Measurements from ENCODE around the gene TRMT44. TPM values are rescaled to one million over a fixed set of nuclear protein-coding genes. Genes with fewer than 3 reads are reported as not detected.
"Not testable (repeated sequence)": the region's sequence is repeated elsewhere in the genome, so short reads cannot be mapped to it uniquely, and the experiment has no call there.

Gene TRMT44
- total and polyA plus RNA-seq, 8 donors, result 1.8 to 39.7 (median 8.4) TPM

DNA sequence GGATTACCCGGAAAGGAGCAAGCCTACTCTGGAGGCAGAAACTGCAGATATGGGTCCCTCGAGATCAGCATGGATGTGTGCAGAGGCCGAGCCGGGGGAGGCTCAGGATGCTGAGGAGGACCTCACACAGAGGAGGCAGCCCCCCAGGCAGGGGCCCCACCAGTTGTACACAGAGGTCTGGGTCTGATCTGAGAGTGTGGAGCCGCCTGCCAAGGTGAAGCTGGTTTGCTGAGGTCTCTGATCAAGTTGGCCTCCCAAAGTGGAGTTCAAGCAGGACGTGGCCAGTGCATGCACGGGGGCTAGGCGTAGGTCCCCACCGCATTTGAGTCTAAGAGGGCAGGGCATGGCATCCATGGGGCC is 35.1 kb upstream of the TRMT44 start:
- Histone ChIP-seq H3K4me1 (peaks cover 14 to 54% (median 23%) of the 10 kb centered on the region in 4 donors), H3K27me3 (no peaks in the 10 kb centered on the region), H3K9me3 (no peaks in the 10 kb centered on the region), H3K36me3 (peaks cover 22 to 82% (median 71%) of the 10 kb centered on the region in 4 donors), H3K27ac (no peak overlapping the region), H3K4me3 (no peak overlapping the region)
- 85 to 95% (median 93%) methylated on average over 6 to 9 of the region's 9 CpGs for whole genome bisulfite sequencing, 5 donors
- no peak for DNase-seq
- intact Hi-C loops (cut with DNase I; ENCODE audit: low total_unique reads), result loop anchor here (5.0 kb wide), 1 partner anchor 163 kb away; no protein-coding TSS in a partner anchor
- TF ChIP-seq POLR2AphosphoS5 (IDR thresholded peaks at IDR 0.05) (no peak), POLR2A (IDR thresholded peaks at IDR 0.05) (no peak), EP300 (IDR thresholded peaks at IDR 0.05) (no peak)
- TF ChIP-seq, protein P1, sequence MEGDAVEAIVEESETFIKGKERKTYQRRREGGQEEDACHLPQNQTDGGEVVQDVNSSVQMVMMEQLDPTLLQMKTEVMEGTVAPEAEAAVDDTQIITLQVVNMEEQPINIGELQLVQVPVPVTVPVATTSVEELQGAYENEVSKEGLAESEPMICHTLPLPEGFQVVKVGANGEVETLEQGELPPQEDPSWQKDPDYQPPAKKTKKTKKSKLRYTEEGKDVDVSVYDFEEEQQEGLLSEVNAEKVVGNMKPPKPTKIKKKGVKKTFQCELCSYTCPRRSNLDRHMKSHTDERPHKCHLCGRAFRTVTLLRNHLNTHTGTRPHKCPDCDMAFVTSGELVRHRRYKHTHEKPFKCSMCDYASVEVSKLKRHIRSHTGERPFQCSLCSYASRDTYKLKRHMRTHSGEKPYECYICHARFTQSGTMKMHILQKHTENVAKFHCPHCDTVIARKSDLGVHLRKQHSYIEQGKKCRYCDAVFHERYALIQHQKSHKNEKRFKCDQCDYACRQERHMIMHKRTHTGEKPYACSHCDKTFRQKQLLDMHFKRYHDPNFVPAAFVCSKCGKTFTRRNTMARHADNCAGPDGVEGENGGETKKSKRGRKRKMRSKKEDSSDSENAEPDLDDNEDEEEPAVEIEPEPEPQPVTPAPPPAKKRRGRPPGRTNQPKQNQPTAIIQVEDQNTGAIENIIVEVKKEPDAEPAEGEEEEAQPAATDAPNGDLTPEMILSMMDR (IDR thresholded peaks at IDR 0.05), result no peak

DNA sequence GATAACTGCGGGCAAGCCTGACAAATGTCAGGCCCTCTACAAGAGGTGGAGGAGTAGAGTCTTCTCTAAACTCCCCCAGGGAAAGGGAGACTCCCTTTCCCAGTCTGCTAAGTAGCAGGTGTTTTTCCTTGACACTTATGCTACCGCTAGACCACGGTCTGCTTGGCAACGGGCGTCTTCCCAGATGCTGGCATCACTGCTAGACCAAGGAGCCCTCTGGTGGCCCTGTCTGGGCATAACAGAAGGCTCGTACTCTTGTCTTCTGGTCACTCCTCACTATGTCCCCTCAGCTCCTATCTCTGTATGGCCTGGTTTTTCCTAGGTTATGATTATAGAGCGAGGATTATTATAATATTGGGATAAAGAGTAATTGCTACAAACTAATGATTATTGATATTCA is 33.7 kb upstream of the TRMT44 start:
- not testable (repeated sequence) for H3K27me3 ChIP-seq, H3K9me3 ChIP-seq, H3K27ac ChIP-seq, H3K4me3 ChIP-seq
- TF ChIP-seq, protein P1 (IDR thresholded peaks at IDR 0.05), result peak in 4 of 7 experiments; percentile 12 to 53 (median 28)
- Histone ChIP-seq H3K4me1 (peaks cover 14 to 52% (median 24%) of the 10 kb centered on the region in 4 donors), H3K36me3 (peaks cover 22 to 85% (median 77%) of the 10 kb centered on the region in 4 donors)
- intact Hi-C loops (cut with DNase I; ENCODE audit: low total_unique reads), result loop anchor here (5.0 kb wide), 1 partner anchor 165 kb away; no protein-coding TSS in a partner anchor
- DNase-seq, result peak in 1 of 2 donors; percentile 62
- 65 to 86% (median 83%) methylated on average over 6 to 7 of the region's 7 CpGs for WGBS, 5 donors

DNA sequence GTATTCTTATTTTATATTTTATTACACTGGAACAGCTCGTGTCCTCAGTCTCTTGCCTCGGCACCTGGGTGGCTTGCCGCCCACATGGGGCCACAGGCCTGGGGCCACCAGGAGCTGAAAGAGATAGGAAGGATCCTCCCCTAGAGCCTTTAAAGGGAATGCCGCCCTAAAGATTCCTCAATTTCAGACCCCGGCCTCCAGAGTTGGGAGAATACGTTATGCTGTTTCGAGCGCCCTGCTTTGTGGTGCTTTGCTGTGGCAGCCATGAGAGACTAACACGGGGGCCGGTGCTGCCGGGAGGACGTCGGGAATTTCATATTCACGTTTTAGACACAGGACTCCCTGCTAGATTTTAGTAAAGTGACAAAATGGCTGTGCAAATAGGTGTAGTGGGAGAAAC is 33.3 kb upstream of the TRMT44 start:
- Histone ChIP-seq H3K9me3 (no peaks in the 10 kb centered on the region), H3K36me3 (peaks cover 22 to 86% (median 80%) of the 10 kb centered on the region in 4 donors), H3K4me1 (peaks cover 12 to 48% (median 21%) of the 10 kb centered on the region in 4 donors), H3K4me3 (no peak overlapping the region), H3K27me3 (no peaks in the 10 kb centered on the region), H3K27ac (peak overlapping the region in 4 of 5 donors; percentile 8 to 57 (median 28))
- WGBS, 5 donors, result 92 to 98% (median 95%) methylated on average over 14 of the region's 14 CpGs
- TF ChIP-seq, protein P1 (IDR thresholded peaks at IDR 0.05), result peak in 2 of 7 experiments; percentile 3 to 18
- TF ChIP-seq EP300 (IDR thresholded peaks at IDR 0.05) (no peak), POLR2AphosphoS5 (IDR thresholded peaks at IDR 0.05) (no peak), POLR2A (IDR thresholded peaks at IDR 0.05) (no peak)
- intact Hi-C loops (cut with DNase I; ENCODE audit: low total_unique reads), result loop anchor here (5.0 kb wide), 1 partner anchor 165 kb away; no protein-coding TSS in a partner anchor
- DNase-seq, result no peak

DNA sequence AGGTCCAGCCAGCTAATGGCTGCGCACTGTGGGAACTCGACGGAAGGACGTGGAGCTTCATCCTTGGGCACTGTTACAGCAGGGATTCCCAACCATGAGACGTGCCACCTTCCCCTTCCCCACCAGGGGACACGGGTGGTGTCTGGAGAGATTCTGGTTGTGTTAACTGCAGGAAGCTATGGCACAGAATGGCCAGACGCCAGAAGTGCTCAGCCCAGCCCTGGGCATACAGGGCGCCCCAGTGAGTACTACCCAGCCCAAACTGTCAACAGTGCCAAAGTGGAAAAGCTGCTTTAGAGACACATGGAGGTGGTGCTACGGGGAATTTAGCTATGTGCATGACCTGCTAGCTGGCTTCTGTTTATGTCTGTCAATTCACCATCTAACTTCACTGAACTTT is 32.8 kb upstream of the TRMT44 start:
- Histone ChIP-seq H3K27me3 (no peaks in the 10 kb centered on the region), H3K9me3 (no peaks in the 10 kb centered on the region), H3K36me3 (peaks cover 22 to 86% (median 83%) of the 10 kb centered on the region in 4 donors), H3K4me1 (peaks cover 11 to 44% (median 19%) of the 10 kb centered on the region in 4 donors), H3K27ac (peak overlapping the region in 4 of 5 donors; percentile 8 to 57 (median 36)), H3K4me3 (no peak overlapping the region)
- WGBS, 5 donors, result 61 to 84% (median 72%) methylated on average over 9 of the region's 9 CpGs
- TF ChIP-seq, protein P1 (IDR thresholded peaks at IDR 0.05), result no peak
- TF ChIP-seq POLR2AphosphoS5 (IDR thresholded peaks at IDR 0.05) (peak in 1 of 3 donors; percentile 15), EP300 (IDR thresholded peaks at IDR 0.05) (no peak), POLR2A (IDR thresholded peaks at IDR 0.05) (no peak)
- intact Hi-C loops (cut with DNase I; ENCODE audit: low total_unique reads), result loop anchor here (5.0 kb wide), 1 partner anchor 165 kb away; no protein-coding TSS in a partner anchor
- peak in 1 of 2 donors; percentile 69 for DNase-seq

Measured in stomach (tissue), 9 donors.